ENCODE measurements around the gene HOMER3. TPM values are rescaled to one million over a fixed set of nuclear protein-coding genes. Genes with fewer than 3 reads are reported as not detected.

HOMER3 gene
- total RNA-seq, 1 experiment from 2014 or later: 20.2 TPM

GRCh38 chr19:18910010-18910409 is 31.0 kb downstream of the HOMER3 start:
- no peak overlapping the region for H3K27ac Mint-ChIP-seq (ENCODE audit: unreplicated experiment)
- no peak for DNase-seq
- peaks cover 32% of the 10 kb centered on the region for H3K36me3 Mint-ChIP-seq (ENCODE audit: insufficient read depth, unreplicated experiment)
- H3K9me3 Mint-ChIP-seq (ENCODE audit: low read depth, unreplicated experiment): no peaks in the 10 kb centered on the region
- no TSS peak for BruUV-seq (replicated peaks)
- no peak for TF ChIP-seq CTCF (IDR thresholded peaks at IDR 0.05; ENCODE audit: unreplicated experiment)
- H3K27me3 Mint-ChIP-seq (ENCODE audit: unreplicated experiment): no peaks in the 10 kb centered on the region
- intact Hi-C loops (cut with micrococcal nuclease; ENCODE audit: unreplicated experiment): no loop called here
- no peaks in the 10 kb centered on the region for H3K4me1 Mint-ChIP-seq (ENCODE audit: low read depth, unreplicated experiment)
- CTCF ChIA-PET: no interaction called here
- H3K4me3 Mint-ChIP-seq (ENCODE audit: low read depth, unreplicated experiment): no peak overlapping the region

DNA sequence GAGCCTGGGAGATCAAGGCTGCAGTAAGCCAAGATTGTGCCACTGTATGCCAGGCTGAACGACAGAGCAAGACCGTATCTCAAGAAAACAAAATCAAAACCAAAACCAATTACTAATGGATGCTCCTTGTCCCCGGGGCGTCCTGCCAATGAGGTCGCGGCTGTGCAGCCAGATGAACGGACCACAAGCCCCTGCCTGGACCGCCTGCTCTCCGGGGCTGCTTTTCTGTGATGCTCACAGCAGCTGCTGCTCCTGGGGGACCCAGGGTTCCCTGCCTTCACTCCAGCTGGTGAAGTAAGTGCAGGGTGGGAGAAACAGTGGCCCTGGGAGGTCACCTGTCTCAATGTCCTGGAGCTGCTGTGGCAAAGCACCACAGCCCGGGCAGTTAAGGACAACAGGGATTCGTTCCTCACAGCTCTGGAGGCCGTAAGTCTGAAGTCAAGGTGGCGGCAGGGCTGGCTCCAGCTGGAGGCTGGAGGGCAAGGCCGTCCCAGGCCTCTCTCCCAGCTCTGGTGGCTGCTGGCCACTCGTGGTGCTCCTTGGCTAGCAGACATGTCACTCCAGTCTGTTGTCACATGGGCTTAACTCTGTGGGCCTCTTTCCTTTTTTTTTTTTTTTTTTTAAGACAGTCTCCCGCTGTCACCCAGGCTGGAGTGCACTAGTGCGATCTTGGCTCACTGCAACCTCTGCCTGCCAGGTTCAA is 31.9 kb downstream of the HOMER3 start:
- CTCF ChIA-PET: no interaction called here
- TF ChIP-seq CTCF (IDR thresholded peaks at IDR 0.05; ENCODE audit: unreplicated experiment): no peak
- no peaks in the 10 kb centered on the region for H3K27me3 Mint-ChIP-seq (ENCODE audit: unreplicated experiment)
- no peak for DNase-seq
- no peaks in the 10 kb centered on the region for H3K4me1 Mint-ChIP-seq (ENCODE audit: low read depth, unreplicated experiment)
- intact Hi-C loops (cut with micrococcal nuclease; ENCODE audit: unreplicated experiment): no loop called here
- H3K27ac Mint-ChIP-seq (ENCODE audit: unreplicated experiment): no peak overlapping the region
- peaks cover 38% of the 10 kb centered on the region for H3K36me3 Mint-ChIP-seq (ENCODE audit: insufficient read depth, unreplicated experiment)
- H3K4me3 Mint-ChIP-seq (ENCODE audit: low read depth, unreplicated experiment): no peak overlapping the region
- no TSS peak for BruUV-seq (replicated peaks)
- H3K9me3 Mint-ChIP-seq (ENCODE audit: low read depth, unreplicated experiment): no peaks in the 10 kb centered on the region

DNA sequence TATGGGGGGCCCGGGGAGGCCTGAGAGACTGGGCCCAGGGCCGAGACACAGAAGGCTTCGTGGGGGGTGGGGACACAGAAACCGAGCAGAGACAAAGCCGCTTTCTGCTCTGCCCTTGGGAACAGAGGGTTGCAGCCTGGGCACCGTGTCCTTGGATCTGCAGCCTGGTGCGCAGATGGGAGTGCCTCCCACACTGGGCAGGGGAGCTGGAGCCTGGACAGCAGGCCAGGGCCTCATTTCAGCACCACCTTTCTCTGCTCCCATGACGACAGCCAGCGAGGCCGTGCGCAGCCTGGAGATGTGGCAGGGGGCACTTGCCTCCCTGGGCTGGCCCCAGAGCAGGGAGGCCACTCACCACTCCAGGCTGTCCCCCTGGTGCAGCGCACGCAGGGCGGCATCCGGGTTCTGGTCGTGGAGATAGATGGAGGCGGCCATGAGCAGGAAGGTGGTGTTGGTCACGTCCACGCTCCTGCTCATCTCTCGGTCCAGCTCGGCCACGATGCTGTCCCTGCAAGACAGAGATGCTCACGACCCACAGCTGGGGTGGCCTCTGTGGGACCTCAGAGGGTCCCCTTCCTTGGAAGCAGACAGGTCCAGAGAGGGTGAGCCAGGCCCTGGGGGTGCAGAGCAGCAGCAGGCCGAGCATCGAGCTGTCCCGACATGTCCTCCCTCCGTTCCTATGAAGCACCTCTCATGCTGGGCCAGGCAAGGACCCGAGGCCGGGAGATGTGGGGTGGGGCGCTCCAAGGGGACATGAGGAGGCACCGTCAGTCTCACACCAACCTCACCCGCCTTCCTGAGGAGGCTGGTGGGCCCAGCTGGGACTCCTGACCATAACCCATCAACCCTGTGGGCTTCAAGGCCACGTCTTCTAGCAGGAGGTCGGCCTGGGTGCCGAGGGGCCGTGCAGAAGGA is 34.2 kb downstream of the HOMER3 start:
- intact Hi-C loops (cut with micrococcal nuclease; ENCODE audit: unreplicated experiment): no loop called here
- Mint-ChIP-seq H3K4me3 (ENCODE audit: low read depth, unreplicated experiment) (no peak overlapping the region), H3K4me1 (ENCODE audit: low read depth, unreplicated experiment) (no peaks in the 10 kb centered on the region), H3K9me3 (ENCODE audit: low read depth, unreplicated experiment) (no peaks in the 10 kb centered on the region), H3K27me3 (ENCODE audit: unreplicated experiment) (no peaks in the 10 kb centered on the region), H3K27ac (ENCODE audit: unreplicated experiment) (no peak overlapping the region), H3K36me3 (ENCODE audit: insufficient read depth, unreplicated experiment) (peaks cover 37% of the 10 kb centered on the region)
- no TSS peak for BruUV-seq (replicated peaks)
- no peak for TF ChIP-seq CTCF (IDR thresholded peaks at IDR 0.05; ENCODE audit: unreplicated experiment)
- no peak for DNase-seq
- CTCF ChIA-PET: no interaction called here

DNA sequence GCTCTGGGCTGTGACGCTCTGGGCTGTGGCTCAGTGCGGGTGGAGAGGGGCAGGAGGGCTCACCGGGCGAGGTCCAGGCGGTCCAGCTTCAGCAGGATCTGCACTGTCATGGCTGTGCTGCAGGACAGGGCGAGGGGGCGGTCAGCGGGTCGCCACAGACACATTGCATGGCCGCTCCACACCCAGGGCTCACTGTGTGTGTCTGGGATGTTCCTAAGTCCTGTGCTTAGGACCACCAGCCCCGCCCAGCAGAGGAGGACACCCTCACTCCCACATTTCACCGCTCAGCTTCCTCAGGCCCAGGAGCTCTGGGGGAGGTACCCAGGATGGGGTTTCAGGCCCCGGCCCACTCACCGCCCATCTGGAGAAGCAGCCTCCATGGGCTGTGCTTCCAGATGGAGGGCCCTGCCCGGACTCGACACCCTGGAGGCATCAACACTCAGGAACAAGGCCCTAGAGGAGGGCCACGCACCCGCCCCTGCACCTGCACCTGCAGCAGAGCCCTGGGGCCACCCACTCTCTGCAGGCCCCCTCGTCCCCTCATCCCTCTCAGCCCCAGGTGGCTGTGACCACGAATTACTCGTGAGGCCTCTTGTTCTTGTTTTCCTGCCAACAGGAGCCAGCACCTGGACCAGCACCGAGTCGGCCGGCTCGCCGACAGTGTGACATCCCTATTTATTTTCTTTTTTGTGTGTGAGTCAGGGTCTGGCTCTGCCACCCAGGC is 35.3 kb downstream of the HOMER3 start:
- Mint-ChIP-seq H3K4me1 (ENCODE audit: low read depth, unreplicated experiment) (no peaks in the 10 kb centered on the region), H3K36me3 (ENCODE audit: insufficient read depth, unreplicated experiment) (peaks cover 37% of the 10 kb centered on the region), H3K9me3 (ENCODE audit: low read depth, unreplicated experiment) (no peaks in the 10 kb centered on the region), H3K27me3 (ENCODE audit: unreplicated experiment) (no peaks in the 10 kb centered on the region), H3K27ac (ENCODE audit: unreplicated experiment) (no peak overlapping the region), H3K4me3 (ENCODE audit: low read depth, unreplicated experiment) (no peak overlapping the region)
- intact Hi-C loops (cut with micrococcal nuclease; ENCODE audit: unreplicated experiment): no loop called here
- BruUV-seq (replicated peaks): no TSS peak
- no peak for TF ChIP-seq CTCF (IDR thresholded peaks at IDR 0.05; ENCODE audit: unreplicated experiment)
- CTCF ChIA-PET: no interaction called here
- DNase-seq: no peak
